ENCODE results near the gene OR2T3.
"Not testable (repeated sequence)": the region's sequence is repeated elsewhere in the genome, so short reads cannot be mapped to it uniquely, and the experiment has no call there.

- TF ChIP-seq, protein P1, sequence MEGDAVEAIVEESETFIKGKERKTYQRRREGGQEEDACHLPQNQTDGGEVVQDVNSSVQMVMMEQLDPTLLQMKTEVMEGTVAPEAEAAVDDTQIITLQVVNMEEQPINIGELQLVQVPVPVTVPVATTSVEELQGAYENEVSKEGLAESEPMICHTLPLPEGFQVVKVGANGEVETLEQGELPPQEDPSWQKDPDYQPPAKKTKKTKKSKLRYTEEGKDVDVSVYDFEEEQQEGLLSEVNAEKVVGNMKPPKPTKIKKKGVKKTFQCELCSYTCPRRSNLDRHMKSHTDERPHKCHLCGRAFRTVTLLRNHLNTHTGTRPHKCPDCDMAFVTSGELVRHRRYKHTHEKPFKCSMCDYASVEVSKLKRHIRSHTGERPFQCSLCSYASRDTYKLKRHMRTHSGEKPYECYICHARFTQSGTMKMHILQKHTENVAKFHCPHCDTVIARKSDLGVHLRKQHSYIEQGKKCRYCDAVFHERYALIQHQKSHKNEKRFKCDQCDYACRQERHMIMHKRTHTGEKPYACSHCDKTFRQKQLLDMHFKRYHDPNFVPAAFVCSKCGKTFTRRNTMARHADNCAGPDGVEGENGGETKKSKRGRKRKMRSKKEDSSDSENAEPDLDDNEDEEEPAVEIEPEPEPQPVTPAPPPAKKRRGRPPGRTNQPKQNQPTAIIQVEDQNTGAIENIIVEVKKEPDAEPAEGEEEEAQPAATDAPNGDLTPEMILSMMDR (IDR thresholded peaks at IDR 0.05) = not testable (repeated sequence)
- TF ChIP-seq POLR2A (IDR thresholded peaks at IDR 0.05) = not testable (repeated sequence)
Observed at GRCh38 chr1:248442500-248443277, 30.5 kb upstream of the OR2T3 start.
